Activated B cell treated with CpG ODN at 0.5 μM for 24 hours (primary cell): ENCODE data around the gene FERMT3. TPM values are rescaled to one million over a fixed set of nuclear protein-coding genes. Genes with fewer than 3 reads are reported as not detected.
A peak's percentile ranks its signal among the peaks of the same experiment; 100 is the strongest.

ENCODE experiments used
- ATAC-seq: fragments of 200-7000 bp; cut with Tn5 transposase; one replicate; pipeline ENCODE4 v1.10.0; 2021; ENCODE audit warnings: low read depth, mild to moderate bottlenecking, moderate library complexity
- CTCF ChIA-PET: fragments of 350-600 bp; sonication (Branson Sonifier 250); formaldehyde crosslinking; loops from one replicate; lab custom pipeline; 2021; ENCODE audit warnings: antibody characterized with exemption; lab: Charles Lee
- POLR2A ChIA-PET: fragments of 350-600 bp; sonication (Branson Sonifier 250); formaldehyde crosslinking; loops from one replicate; lab custom pipeline; 2021; ENCODE audit warnings: antibody characterized with exemption; lab: Charles Lee
- DNase-seq: peaks from one replicate; pipeline ENCODE4 v3.0.0; 2022
- H3K27ac Mint-ChIP-seq: one replicate; pipeline ENCODE4 v1.8.0; 2020; ENCODE audit warnings: mixed read lengths
- H3K27me3 Mint-ChIP-seq: one replicate; pipeline ENCODE4 v1.8.0; 2021; ENCODE audit warnings: mixed read lengths
- H3K36me3 Mint-ChIP-seq: one replicate; pipeline ENCODE4 v1.8.0; 2021; ENCODE audit warnings: low read depth, mixed read lengths
- H3K4me1 Mint-ChIP-seq: one replicate; pipeline ENCODE4 v1.8.0; 2021; ENCODE audit warnings: mixed read lengths
- H3K4me3 Mint-ChIP-seq: one replicate; pipeline ENCODE4 v1.8.0; 2020; ENCODE audit warnings: mild to moderate bottlenecking, mixed read lengths
- H3K9me3 Mint-ChIP-seq: one replicate; pipeline ENCODE4 v1.8.0; 2020; ENCODE audit warnings: mixed read lengths
- intact Hi-C: fragments of 100-400 bp; cut with micrococcal nuclease; formaldehyde crosslinking; loops from one replicate; pipeline ENCODE4 v1.15.1; 2024
- total RNA-seq: library from RNA; stranded (reverse); gene quantifications from 2 replicates; pipeline ENCODE4 v1.2.3, GENCODE V29; 2022
- TF ChIP-seq, protein P1 (sequence below): fragments of 200-600 bp; IDR thresholded peaks from one replicate; pipeline ENCODE4 v1.8.0; 2022; ENCODE audit warnings: antibody characterized with exemption, mild to moderate bottlenecking

Gene FERMT3
- total RNA-seq, 1 donor from 2014 or later, result 169 TPM

- DNase-seq, result peak; percentile 97
- Mint-ChIP-seq H3K4me1 (peaks cover 23% of the 10 kb centered on the region), H3K4me3 (peak overlapping the region; percentile 97)
Measured at GRCh38 chr11:64269540-64270220, 63.2 kb downstream of the FERMT3 start.

More at GRCh38 chr11:64269540-64270220, 63.2 kb downstream of the FERMT3 start:
- peak; percentile 72 for ATAC-seq
- TF ChIP-seq, protein P1, sequence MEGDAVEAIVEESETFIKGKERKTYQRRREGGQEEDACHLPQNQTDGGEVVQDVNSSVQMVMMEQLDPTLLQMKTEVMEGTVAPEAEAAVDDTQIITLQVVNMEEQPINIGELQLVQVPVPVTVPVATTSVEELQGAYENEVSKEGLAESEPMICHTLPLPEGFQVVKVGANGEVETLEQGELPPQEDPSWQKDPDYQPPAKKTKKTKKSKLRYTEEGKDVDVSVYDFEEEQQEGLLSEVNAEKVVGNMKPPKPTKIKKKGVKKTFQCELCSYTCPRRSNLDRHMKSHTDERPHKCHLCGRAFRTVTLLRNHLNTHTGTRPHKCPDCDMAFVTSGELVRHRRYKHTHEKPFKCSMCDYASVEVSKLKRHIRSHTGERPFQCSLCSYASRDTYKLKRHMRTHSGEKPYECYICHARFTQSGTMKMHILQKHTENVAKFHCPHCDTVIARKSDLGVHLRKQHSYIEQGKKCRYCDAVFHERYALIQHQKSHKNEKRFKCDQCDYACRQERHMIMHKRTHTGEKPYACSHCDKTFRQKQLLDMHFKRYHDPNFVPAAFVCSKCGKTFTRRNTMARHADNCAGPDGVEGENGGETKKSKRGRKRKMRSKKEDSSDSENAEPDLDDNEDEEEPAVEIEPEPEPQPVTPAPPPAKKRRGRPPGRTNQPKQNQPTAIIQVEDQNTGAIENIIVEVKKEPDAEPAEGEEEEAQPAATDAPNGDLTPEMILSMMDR, result no peak
- Mint-ChIP-seq H3K9me3 (no peaks in the 10 kb centered on the region), H3K27me3 (no peaks in the 10 kb centered on the region), H3K36me3 (peaks cover 11% of the 10 kb centered on the region), H3K27ac (peak overlapping the region; percentile 95)
- intact Hi-C loops, result loop anchor here (1.0 kb wide), 14 partner anchors 16 to 116 kb away; partner anchors contain the start of genes CCDC88B, DNAJC4, ESRRA and FKBP2
- ChIA-PET CTCF (interaction anchor here (0.8 to 5.7 kb wide), 6 partner anchors 15 to 65 kb away, joined by 3 to 55 read pairs (median 8); partner anchors contain the start of genes CATSPERZ, PLCB3, PRDX5 and TRMT112), POLR2A (interaction anchor here (0.8 to 6.0 kb wide), 15 partner anchors 14 to 1428 kb away, joined by 3 to 119 read pairs (median 15); partner anchors contain the start of genes BAD, CCDC88B, DNAJC4 and ESRRA)

Other genes starting within 250 kb of the FERMT3 start
- gene COX8A, start 232.1 kb upstream of the FERMT3 start, total RNA-seq, result 182 and 217 TPM in 2 replicates
- gene OTUB1, start 220.3 kb upstream of the FERMT3 start, total RNA-seq, result 87.4 and 92.5 TPM in 2 replicates
- gene FLRT1, start 170.8 kb upstream of the FERMT3 start, total RNA-seq, result not detected in 2 replicates
- 4.5 and 5.5 TPM in 2 replicates for gene MACROD1, start 40.6 kb upstream of the FERMT3 start, total RNA-seq
- gene STIP1, start 20.6 kb upstream of the FERMT3 start, total RNA-seq, result 155 and 159 TPM in 2 replicates
- gene TRPT1, start 19.5 kb downstream of the FERMT3 start, total RNA-seq, result 50.6 and 51.3 TPM in 2 replicates
- gene NUDT22, start 19.6 kb downstream of the FERMT3 start, total RNA-seq, result 81.0 and 95.3 TPM in 2 replicates
- 47.5 and 53.3 TPM in 2 replicates for gene DNAJC4, start 23.8 kb downstream of the FERMT3 start, total RNA-seq
- gene VEGFB, start 27.9 kb downstream of the FERMT3 start, total RNA-seq, result 86.7 and 97.4 TPM in 2 replicates
- gene FKBP2, start 34.4 kb downstream of the FERMT3 start, total RNA-seq, result 31.4 and 39.4 TPM in 2 replicates
- 112 and 127 TPM in 2 replicates for gene PPP1R14B, start 40.2 kb downstream of the FERMT3 start, total RNA-seq
- 7.9 and 8.1 TPM in 2 replicates for gene PLCB3, start 44.8 kb downstream of the FERMT3 start, total RNA-seq
- 21.7 and 26.6 TPM in 2 replicates for gene BAD, start 77.9 kb downstream of the FERMT3 start, total RNA-seq
- 48.6 and 53.1 TPM in 2 replicates for gene GPR137, start 79.1 kb downstream of the FERMT3 start, total RNA-seq
- 0.24 and 0.44 TPM in 2 replicates for gene KCNK4, start 84.6 kb downstream of the FERMT3 start, total RNA-seq
- not detected in 2 replicates for gene CATSPERZ, start 93.6 kb downstream of the FERMT3 start, total RNA-seq
- 44.8 and 48.3 TPM in 2 replicates for gene ESRRA, start 98.8 kb downstream of the FERMT3 start, total RNA-seq
- 156 and 175 TPM in 2 replicates for gene TRMT112, start 110.8 kb downstream of the FERMT3 start, total RNA-seq
- gene PRDX5, start 111.4 kb downstream of the FERMT3 start, total RNA-seq, result 73.6 and 85.8 TPM in 2 replicates
- 180 and 201 TPM in 2 replicates for gene CCDC88B, start 133.5 kb downstream of the FERMT3 start, total RNA-seq
- gene RPS6KA4, start 152.4 kb downstream of the FERMT3 start, total RNA-seq, result 18.0 and 22.6 TPM in 2 replicates